NCI-H510A treated with DMSO at 0.1 percent for 48 hours (cell line): ENCODE measurements around the gene DDX24.
A peak's percentile ranks its signal among the peaks of the same experiment; 100 is the strongest.

Experiments used
- DNase-seq: peaks from one replicate; lab custom pipeline; 2025; lab: John Stamatoyannopoulos, UW

The DDX24 gene

DNA sequence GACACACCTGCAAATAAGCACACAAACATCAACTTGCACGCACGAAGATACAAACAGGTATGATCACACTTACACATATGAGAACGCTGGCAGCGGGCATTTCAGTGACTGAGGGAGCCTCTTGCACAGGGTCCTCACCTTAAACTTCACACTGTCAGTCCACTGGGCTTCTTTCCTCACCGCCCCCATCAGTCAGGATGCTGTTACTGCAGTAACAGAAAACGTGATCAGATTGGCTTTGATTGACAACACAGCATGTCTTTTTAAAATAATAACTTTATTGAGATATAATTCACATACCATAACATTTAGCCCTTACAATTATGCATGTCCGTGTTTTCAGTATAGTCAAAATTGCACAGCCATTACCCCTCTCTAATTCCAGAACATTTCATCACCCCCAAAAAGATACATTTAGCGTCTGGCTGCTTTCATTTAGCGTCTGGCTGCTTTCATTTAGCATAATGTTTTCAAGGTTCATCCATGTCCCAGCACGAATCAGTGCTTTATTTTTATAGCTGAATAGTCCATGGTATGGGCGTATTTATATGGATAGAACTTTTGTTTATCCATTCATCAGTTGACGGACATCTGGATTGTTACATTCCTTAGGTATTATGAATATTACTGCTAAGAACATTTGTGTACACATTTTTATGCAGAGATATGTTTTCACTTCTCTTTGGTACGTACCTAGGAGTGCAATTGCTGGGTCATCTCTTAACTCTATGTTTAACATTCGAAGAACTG lies 75.5 kb downstream of the DDX24 start:
- no peak for DNase-seq

DNA sequence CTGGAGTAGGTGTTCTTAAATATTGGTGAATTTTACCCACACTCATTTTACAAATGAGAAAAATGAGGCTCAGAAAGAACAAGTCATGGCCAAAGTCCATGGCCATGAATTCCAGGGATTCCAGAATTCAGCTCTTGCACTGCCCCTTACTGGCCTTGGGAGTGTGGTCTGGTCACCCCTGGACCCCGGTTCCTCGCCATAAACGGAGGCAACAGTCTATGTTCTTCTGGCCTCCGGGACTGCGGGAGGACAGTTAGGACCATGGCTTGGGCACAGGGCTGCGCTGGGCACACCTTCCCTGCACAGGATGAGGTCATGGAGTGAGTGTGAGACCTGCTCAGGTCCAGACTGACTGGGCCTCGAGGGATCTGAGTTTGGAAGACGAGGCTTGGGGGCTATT lies 77.0 kb downstream of the DDX24 start:
- DNase-seq, result no peak

DNA sequence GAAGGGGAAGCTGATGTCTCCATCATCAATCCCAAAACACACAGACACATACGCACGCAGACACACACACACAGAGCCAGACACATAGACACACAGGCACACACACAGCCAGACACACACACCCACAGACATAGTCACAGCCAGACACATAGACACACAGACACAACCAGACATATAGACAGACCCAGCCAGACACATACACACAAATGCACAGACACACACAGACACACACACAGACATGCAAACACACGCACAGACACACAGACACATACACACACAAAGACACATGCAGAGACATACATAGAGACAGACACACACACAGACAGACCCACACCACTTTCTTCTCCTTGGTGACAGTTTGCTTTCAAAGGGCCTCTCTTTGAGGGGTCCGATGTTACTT lies 77.6 kb downstream of the DDX24 start:
- DNase-seq, result no peak

DNA sequence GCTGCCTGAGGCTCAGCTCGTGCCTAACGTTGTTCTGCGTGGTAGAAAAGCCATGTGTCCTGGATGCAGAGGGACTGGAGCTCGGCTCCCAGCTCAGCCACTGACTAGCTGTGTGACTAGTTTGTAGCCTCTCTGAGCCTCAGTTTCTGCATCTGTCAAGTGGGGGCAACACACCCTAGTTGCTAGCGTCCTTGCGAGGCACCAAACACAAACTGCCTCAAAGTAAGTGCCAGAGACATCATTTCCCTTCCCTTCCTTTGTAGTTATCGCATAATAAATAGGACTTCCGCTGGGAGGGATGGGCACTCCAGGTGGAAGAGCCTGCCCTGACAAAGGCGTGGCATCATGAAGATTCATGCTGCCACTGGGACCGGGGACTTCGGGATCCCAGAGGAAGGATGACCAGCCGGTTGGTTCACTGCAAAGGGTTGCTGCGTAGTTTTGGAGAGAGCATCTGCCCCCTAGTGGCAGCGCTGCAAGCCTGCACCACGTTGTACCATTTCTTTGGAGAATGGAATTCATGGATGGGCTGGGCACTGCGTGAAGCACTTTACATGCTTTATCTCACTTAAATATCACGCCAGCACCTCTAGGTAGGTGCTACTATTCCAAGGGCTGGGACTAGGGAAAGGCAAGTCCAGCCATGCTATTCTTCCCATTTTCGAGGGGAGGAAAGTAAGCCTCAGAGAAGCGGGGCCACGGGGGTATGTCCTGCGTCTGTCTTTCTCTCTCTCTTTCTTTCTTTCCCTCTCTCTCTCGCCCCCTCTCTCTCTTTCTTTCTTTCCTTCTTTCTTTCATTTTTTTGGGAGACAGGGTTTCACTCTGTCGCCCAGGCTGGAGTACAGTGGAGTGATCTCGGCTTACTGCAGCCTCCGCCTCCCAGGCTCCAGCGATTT lies 79.3 kb downstream of the DDX24 start:
- DNase-seq, result peak; percentile 85

DNA sequence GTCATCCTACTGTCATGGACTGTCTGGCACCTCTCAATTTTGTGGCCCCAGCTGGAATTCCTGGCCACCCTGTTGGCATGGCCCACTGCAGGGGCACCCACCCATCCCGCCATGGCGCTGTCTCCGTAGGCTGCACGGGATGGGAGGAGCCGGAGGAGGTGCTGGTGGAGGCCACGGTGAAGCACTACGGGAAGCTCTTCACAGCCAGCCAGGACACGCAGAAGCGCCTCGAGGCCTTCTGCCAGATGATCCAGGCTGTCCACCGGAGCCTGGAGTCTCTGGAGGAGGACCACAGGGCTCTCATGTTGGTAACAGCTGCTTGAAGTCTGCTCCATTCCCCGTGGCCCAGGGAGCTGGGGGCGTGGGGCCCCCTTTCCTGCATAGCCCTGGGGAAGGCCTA lies 80.0 kb downstream of the DDX24 start:
- no peak for DNase-seq

DNA sequence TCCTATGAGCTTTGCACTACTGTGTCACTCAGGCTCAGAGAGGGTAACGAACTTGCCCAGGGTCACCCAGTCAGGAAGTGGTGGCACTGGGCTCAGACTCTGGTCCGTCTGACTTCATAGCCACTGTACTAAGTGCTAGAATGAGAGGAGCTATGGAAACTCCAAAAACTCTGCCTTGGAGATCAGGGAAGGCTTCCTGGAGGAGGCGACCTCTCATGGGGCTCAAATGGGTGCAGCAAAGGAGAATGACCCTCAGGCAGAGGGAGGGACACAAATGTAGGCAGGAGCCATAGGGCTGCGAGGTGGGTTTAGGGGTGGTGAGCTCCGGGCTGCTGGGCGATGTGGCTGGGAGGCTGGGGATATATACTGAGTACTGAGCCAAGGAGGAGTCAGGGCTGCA lies 80.7 kb downstream of the DDX24 start:
- DNase-seq, result no peak

DNA sequence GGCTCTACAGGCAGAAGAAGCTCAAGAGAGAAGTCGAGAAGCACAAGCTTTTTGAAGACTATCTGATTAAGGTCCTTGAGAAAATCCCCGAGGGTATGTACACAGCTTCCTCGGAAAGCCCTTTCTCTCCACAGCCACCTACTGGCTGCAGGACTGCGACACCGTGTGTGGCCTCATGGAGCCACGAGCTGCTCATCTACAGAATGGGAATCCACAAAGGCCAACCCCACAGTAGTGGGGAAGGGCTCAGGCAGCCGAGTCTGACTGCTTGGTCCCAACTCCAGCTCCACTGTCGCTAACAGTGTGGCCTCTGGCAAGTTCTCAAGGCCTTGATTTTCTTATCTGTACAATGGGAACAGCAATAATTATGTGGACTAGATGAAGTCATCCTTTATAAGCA lies 81.4 kb downstream of the DDX24 start:
- no peak for DNase-seq

DNA sequence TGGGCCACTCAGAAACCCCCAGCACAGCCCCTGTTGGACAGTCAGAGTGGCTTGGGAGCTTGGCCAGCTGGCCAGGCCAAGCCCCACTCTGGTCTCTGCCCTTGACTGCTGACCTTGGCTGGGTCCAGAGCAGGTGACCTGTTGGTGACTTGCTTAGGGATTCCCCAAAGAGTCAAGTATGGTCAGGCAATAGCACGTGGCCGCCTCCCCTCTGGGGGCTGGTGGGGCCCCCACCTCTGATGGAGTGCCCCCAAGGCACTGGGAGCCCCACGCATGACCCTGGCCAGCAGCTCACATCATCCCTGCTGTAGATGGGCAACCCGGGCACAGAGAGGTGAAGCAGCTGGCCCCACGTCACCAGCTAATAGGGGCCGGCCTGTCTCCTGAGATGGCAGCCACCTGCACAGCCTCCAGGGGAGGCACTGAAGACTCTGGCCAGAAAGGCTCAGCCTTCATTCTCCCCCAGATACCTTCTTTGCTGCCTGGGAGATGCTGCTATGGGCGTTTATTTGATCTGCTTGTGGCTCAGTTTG lies 82.1 kb downstream of the DDX24 start:
- no peak for DNase-seq
